GM19238 (cell line): ENCODE data around the gene ZDHHC1.
A peak's percentile ranks its signal among the peaks of the same experiment; 100 is the strongest.

Source experiments
- DNase-seq: peaks from one replicate; pipeline ENCODE4 v3.0.0; 2011; ENCODE audit warnings: low spot score; ENCODE audit not compliant: insufficient read length

ZDHHC1 gene

GRCh38 chr16:67415872-67416793, at the start of gene ZDHHC1:
TSS of gene ZDHHC1 (minus strand) at chr16:67416477. CDS start at chr16:67407775, 8,702 bp downstream.
- peak; percentile 78 for DNase-seq

GRCh38 chr16:67464565-67464964, 48.3 kb upstream of the ZDHHC1 start:
- DNase-seq: no peak

GRCh38 chr16:67463691-67464090, 47.4 kb upstream of the ZDHHC1 start:
- DNase-seq: no peak

- DNase-seq: no peak
Observed at GRCh38 chr16:67463059-67463458, 46.8 kb upstream of the ZDHHC1 start.

- no peak for DNase-seq
Observed at GRCh38 chr16:67462279-67462655, 46.0 kb upstream of the ZDHHC1 start.

- DNase-seq: no peak
Observed at GRCh38 chr16:67461600-67462278, 45.5 kb upstream of the ZDHHC1 start.

GRCh38 chr16:67460961-67461360, 44.7 kb upstream of the ZDHHC1 start:
- DNase-seq: no peak

- no peak for DNase-seq
Observed at GRCh38 chr16:67460168-67460567, 43.9 kb upstream of the ZDHHC1 start.

GRCh38 chr16:67459861-67460150, 43.5 kb upstream of the ZDHHC1 start:
- DNase-seq: no peak

GRCh38 chr16:67459066-67459860, 43.0 kb upstream of the ZDHHC1 start:
- DNase-seq: no peak

GRCh38 chr16:67458121-67458641, 41.9 kb upstream of the ZDHHC1 start:
- DNase-seq: no peak

- no peak for DNase-seq
Observed at GRCh38 chr16:67457611-67458010, 41.3 kb upstream of the ZDHHC1 start.

- no peak for DNase-seq
Observed at GRCh38 chr16:67456391-67457081, 40.3 kb upstream of the ZDHHC1 start.

- DNase-seq: no peak
Observed at GRCh38 chr16:67454852-67455251, 38.6 kb upstream of the ZDHHC1 start.

GRCh38 chr16:67454104-67454503, 37.8 kb upstream of the ZDHHC1 start:
- DNase-seq: no peak

- no peak for DNase-seq
Observed at GRCh38 chr16:67451704-67452435, 35.6 kb upstream of the ZDHHC1 start.

GRCh38 chr16:67451061-67451703, 34.9 kb upstream of the ZDHHC1 start:
- no peak for DNase-seq

GRCh38 chr16:67449739-67450138, 33.5 kb upstream of the ZDHHC1 start:
- DNase-seq: no peak

- no peak for DNase-seq
Observed at GRCh38 chr16:67449336-67449735, 33.1 kb upstream of the ZDHHC1 start.

GRCh38 chr16:67448580-67448979, 32.3 kb upstream of the ZDHHC1 start:
- no peak for DNase-seq
